Endothelial cell (in vitro differentiated cells): ENCODE results near the gene TMEM87B. TPM values are rescaled to one million over a fixed set of nuclear protein-coding genes. Genes with fewer than 3 reads are reported as not detected.

ENCODE experiments used
- DNase-seq: peaks from one replicate; pipeline ENCODE4 v3.0.0; 2021; ENCODE audit warnings: low spot score
- H3K27ac Mint-ChIP-seq: one replicate; pipeline ENCODE4 v1.8.0; 2021; ENCODE audit warnings: mixed read lengths, inconsistent platforms; ENCODE audit not compliant: unreplicated experiment
- H3K27me3 Mint-ChIP-seq: one replicate; pipeline ENCODE4 v1.8.0; 2021; ENCODE audit warnings: mild to moderate bottlenecking, moderate library complexity, mixed read lengths, inconsistent platforms; ENCODE audit not compliant: unreplicated experiment
- H3K36me3 Mint-ChIP-seq: one replicate; pipeline ENCODE4 v1.8.0; 2021; ENCODE audit warnings: mild to moderate bottlenecking, low read depth, mixed read lengths, inconsistent platforms; ENCODE audit not compliant: unreplicated experiment
- H3K4me1 Mint-ChIP-seq: one replicate; pipeline ENCODE4 v1.8.0; 2021; ENCODE audit warnings: mild to moderate bottlenecking, mixed read lengths, inconsistent platforms; ENCODE audit not compliant: unreplicated experiment
- H3K4me3 Mint-ChIP-seq: one replicate; pipeline ENCODE4 v1.8.0; 2021; ENCODE audit warnings: mild to moderate bottlenecking, mixed read lengths, inconsistent platforms; ENCODE audit not compliant: unreplicated experiment
- H3K9me3 Mint-ChIP-seq: one replicate; pipeline ENCODE4 v1.8.0; 2021; ENCODE audit warnings: mixed read lengths, inconsistent platforms; ENCODE audit not compliant: unreplicated experiment
- CTCF ChIP-seq: fragments of 200-600 bp; sonication (generic); IDR thresholded peaks from one replicate; pipeline ENCODE4 v1.5.0; 2021; ENCODE audit warnings: antibody characterized with exemption; ENCODE audit not compliant: unreplicated experiment
- total RNA-seq: library from RNA; stranded (reverse); fragmentation: NEBNext Ultra II Directional; extraction: Animal tissue kit (Norgen Biotek cat#: 25700); gene quantifications from one replicate; pipeline ENCODE4 v1.2.1, GENCODE V29; 2021; ENCODE audit not compliant: unreplicated experiment

Gene TMEM87B
- total RNA-seq, 1 donor from 2014 or later: 22.6 TPM

- H3K27me3 Mint-ChIP-seq: peaks cover 3% of the 10 kb centered on the region
- H3K27ac Mint-ChIP-seq: no peak overlapping the region
- H3K36me3 Mint-ChIP-seq: peaks cover 3% of the 10 kb centered on the region
- TF ChIP-seq CTCF: no peak
- H3K4me3 Mint-ChIP-seq: no peak overlapping the region
- H3K4me1 Mint-ChIP-seq: peaks cover 20% of the 10 kb centered on the region
- no peaks in the 10 kb centered on the region for H3K9me3 Mint-ChIP-seq
- no peak for DNase-seq
Measured at GRCh38 chr2:112024896-112025491, 30.1 kb upstream of the TMEM87B start.

GRCh38 chr2:112026509-112026908, 28.6 kb upstream of the TMEM87B start:
- H3K4me3 Mint-ChIP-seq: no peak overlapping the region
- no peak for TF ChIP-seq CTCF
- no peak for DNase-seq
- H3K36me3 Mint-ChIP-seq: peaks cover 3% of the 10 kb centered on the region
- no peaks in the 10 kb centered on the region for H3K9me3 Mint-ChIP-seq
- peaks cover 8% of the 10 kb centered on the region for H3K4me1 Mint-ChIP-seq
- peaks cover 3% of the 10 kb centered on the region for H3K27me3 Mint-ChIP-seq
- no peak overlapping the region for H3K27ac Mint-ChIP-seq

- no peak for DNase-seq
- Mint-ChIP-seq H3K27ac (no peak overlapping the region), H3K4me1 (peaks cover 12% of the 10 kb centered on the region), H3K4me3 (no peak overlapping the region), H3K27me3 (no peaks in the 10 kb centered on the region), H3K36me3 (no peaks in the 10 kb centered on the region), H3K9me3 (no peaks in the 10 kb centered on the region)
- TF ChIP-seq CTCF: no peak
Measured at GRCh38 chr2:112027767-112028166, 27.3 kb upstream of the TMEM87B start.

- no peak for DNase-seq
Measured at GRCh38 chr2:112029164-112029563, 25.9 kb upstream of the TMEM87B start.

More at GRCh38 chr2:112029164-112029563, 25.9 kb upstream of the TMEM87B start:
- Mint-ChIP-seq H3K27ac (no peak overlapping the region), H3K9me3 (no peaks in the 10 kb centered on the region), H3K4me3 (no peak overlapping the region), H3K36me3 (no peaks in the 10 kb centered on the region), H3K4me1 (peaks cover 14% of the 10 kb centered on the region), H3K27me3 (peaks cover 2% of the 10 kb centered on the region)
- TF ChIP-seq CTCF: no peak
